Activated T-helper 17 cell treated with anti-CD3 and anti-CD28 coated beads, Interleukin-2, amount 50 U/mL, for 72 hours (primary cell): ENCODE measurements around the gene LY6G6C. TPM values are rescaled to one million over a fixed set of nuclear protein-coding genes. Genes with fewer than 3 reads are reported as not detected.

Source experiments
- ATAC-seq: fragments of 150-1000 bp; cut with Tn5 transposase; replicated peaks from 2 replicates; pipeline ENCODE4 v1.10.0; 2021; ENCODE audit warnings: mild to moderate bottlenecking, moderate library complexity
- H3K27ac Mint-ChIP-seq: one replicate; pipeline ENCODE4 v1.8.0; 2022; ENCODE audit warnings: mixed read lengths
- H3K27me3 Mint-ChIP-seq: one replicate; pipeline ENCODE4 v1.8.0; 2022; ENCODE audit warnings: mixed read lengths
- H3K36me3 Mint-ChIP-seq: one replicate; pipeline ENCODE4 v1.8.0; 2022; ENCODE audit warnings: low read depth, mild to moderate bottlenecking, mixed read lengths
- H3K4me1 Mint-ChIP-seq: one replicate; pipeline ENCODE4 v1.8.0; 2022; ENCODE audit warnings: mixed read lengths
- H3K4me3 Mint-ChIP-seq: one replicate; pipeline ENCODE4 v1.8.0; 2022; ENCODE audit warnings: mild to moderate bottlenecking, mixed read lengths
- H3K9me3 Mint-ChIP-seq: one replicate; pipeline ENCODE4 v1.8.0; 2022; ENCODE audit warnings: mixed read lengths
- total RNA-seq, 2 donors: library from RNA; stranded (reverse); gene quantifications; one replicate each; pipeline ENCODE4 v1.2.3, GENCODE V29; 2022

Gene LY6G6C
- total RNA-seq, 2 donors from 2014 or later: 0.64 TPM; not detected in 1

DNA sequence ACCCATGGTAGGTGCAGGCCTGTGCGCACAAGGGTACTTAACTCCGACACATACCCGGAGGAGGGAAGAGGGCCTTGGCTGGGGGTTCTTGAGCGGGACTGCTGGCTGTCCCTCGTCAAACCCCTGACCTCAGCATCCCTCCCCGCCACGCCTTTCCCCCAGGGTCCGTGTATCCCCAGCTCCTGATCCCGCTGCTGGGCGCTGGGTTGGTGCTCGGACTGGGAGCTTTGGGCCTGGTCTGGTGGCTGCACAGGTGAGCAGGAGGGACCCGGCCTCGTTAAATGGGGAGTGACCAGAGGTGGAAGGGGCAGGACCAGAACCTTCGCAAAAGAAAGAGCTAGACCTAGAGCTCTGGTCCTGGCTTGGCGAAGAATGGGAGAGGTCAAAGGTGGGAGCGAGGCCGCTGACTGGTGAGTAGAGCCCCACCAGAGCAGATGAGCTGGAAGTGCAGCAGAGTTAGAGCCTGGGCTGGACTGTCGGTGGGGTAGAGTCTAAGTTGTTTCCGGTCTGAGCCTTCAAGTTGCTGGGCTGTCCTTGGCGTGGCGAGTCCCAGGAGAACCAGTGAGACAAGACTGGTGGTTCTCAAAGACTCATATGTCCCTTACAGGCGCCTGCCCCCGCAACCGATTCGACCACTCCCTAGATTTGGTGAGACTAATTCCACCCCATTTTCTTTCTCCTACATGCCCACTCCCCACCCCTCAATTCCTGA is 2.6 kb upstream of the LY6G6C start:
- H3K9me3 Mint-ChIP-seq: no peaks in the 10 kb centered on the region
- no peak for ATAC-seq
- H3K27ac Mint-ChIP-seq: no peak overlapping the region
- H3K27me3 Mint-ChIP-seq: no peaks in the 10 kb centered on the region
- H3K4me3 Mint-ChIP-seq: no peak overlapping the region
- H3K36me3 Mint-ChIP-seq: peaks cover 20% of the 10 kb centered on the region
- peaks cover 22% of the 10 kb centered on the region for H3K4me1 Mint-ChIP-seq

DNA sequence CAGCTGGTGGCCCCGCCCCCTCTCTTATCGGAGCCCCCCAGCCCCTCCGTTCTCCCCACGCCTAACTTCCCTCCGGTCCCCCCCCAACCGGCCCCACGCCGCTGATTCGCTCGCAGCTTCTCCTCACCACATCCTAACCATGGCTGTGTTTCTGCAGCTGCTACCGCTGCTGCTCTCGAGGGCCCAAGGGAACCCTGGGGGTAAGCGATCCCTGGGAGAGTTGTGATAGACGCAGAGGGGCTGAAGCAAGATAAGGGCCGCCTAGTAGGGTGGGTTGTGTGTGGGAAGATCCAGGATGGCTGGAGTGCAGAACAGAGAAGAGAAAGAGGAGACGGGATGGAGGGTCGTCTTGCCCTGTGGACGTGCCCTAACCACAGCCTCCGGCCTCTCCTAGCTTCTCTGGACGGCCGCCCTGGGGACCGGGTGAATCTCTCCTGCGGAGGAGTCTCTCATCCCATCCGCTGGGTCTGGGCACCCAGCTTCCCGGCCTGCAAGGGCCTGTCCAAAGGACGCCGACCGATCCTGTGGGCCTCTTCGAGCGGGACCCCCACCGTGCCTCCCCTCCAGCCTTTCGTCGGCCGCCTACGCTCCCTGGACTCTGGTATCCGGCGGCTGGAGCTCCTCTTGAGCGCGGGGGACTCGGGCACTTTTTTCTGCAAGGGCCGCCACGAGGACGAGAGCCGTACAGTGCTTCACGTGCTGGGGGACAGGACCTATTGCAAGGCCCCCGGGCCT is 1.9 kb upstream of the LY6G6C start, which contains the start of gene MPIG6B:
TSS of gene MPIG6B (plus strand) at position 129 of the 735 bp plus-strand sequence. CDS start at position 140, 11 bp downstream.
- Mint-ChIP-seq H3K27me3 (no peaks in the 10 kb centered on the region), H3K27ac (no peak within 1 kb of the TSS), H3K9me3 (no peaks in the 10 kb centered on the region), H3K4me3 (no peak within 1 kb of the TSS), H3K36me3 (peaks cover 12% of the 10 kb centered on the region), H3K4me1 (peaks cover 20% of the 10 kb centered on the region)
- ATAC-seq: no peak

DNA sequence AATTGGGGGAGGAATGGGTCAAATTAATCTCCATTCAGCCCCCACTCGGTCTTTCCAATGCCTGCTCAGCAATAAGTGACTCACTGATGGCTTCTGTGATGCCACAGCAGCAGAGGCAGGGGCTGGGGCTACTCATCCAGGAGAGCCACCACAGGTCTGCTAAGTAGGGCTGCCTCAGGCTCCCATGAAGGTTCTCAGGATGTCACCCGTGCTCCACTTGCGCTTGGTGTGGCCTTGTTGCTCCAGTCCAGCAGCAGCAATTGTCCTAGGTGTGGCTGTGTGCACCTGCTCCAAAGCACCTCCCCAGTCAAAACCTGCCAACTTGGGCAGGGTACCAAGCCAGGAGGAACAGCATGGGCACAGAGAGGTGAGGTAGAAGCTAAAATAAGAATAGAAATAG is 627 bp upstream of the LY6G6C start:
- H3K9me3 Mint-ChIP-seq: no peaks in the 10 kb centered on the region
- no peak for ATAC-seq
- peaks cover 5% of the 10 kb centered on the region for H3K36me3 Mint-ChIP-seq
- no peak overlapping the region for H3K27ac Mint-ChIP-seq
- H3K27me3 Mint-ChIP-seq: no peaks in the 10 kb centered on the region
- H3K4me3 Mint-ChIP-seq: no peak overlapping the region
- H3K4me1 Mint-ChIP-seq: peaks cover 20% of the 10 kb centered on the region

DNA sequence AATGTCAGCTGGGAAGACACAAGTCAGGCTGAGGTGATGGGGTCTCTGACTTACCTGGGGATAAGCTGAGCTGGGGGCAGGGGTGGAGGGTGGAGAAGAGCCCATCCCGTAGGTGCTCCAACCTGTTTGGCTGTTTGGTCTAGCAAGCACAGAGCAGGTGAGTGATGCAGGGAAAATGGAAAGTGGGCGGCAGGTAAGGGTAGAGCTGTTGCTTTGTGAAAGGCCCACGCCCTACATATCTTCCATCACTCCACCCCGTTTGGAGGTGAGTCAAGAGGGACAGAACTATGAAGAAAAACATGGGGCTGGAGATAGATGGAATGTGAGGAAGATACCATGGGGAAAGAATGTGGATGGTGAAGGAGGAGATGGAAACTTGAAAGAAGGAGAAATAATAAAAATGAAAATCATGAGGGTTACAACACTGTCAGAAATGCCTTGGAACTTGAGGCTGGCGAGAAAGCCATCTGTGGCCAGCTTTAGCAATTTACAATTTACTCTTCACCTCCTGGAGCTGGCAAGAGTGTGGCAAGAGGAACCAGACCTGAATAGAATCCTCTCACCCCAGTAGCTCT is 1.3 kb downstream of the LY6G6C start:
- Mint-ChIP-seq H3K36me3 (no peaks in the 10 kb centered on the region), H3K27me3 (no peaks in the 10 kb centered on the region), H3K4me3 (no peak overlapping the region), H3K9me3 (no peaks in the 10 kb centered on the region), H3K4me1 (peaks cover 5% of the 10 kb centered on the region), H3K27ac (no peak overlapping the region)
- ATAC-seq: no peak

DNA sequence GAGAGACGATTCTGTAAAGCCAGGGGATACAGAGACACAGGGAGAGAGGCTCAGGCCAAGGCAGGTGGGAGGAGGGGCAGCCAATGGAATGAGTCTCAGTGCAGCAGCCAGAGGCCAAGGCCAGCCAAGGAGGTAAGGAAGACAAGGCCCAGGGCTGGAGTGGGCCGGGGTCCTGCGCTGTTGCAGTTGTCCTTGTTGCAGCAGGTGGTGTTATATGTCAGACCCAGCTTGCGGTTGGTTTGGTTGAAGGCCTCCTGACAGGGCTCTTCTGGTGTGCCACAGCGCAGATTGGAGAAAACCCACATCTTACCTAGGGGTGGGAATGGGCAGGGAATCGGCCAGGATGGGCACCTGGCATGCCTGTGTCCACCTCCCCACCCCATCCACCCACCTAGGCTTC is 2.5 kb downstream of the LY6G6C start:
- no peak overlapping the region for H3K4me3 Mint-ChIP-seq
- ATAC-seq: no peak
- no peaks in the 10 kb centered on the region for H3K27me3 Mint-ChIP-seq
- no peaks in the 10 kb centered on the region for H3K9me3 Mint-ChIP-seq
- peak overlapping the region; percentile 50 for H3K27ac Mint-ChIP-seq
- peaks cover 5% of the 10 kb centered on the region for H3K4me1 Mint-ChIP-seq
- H3K36me3 Mint-ChIP-seq: no peaks in the 10 kb centered on the region

DNA sequence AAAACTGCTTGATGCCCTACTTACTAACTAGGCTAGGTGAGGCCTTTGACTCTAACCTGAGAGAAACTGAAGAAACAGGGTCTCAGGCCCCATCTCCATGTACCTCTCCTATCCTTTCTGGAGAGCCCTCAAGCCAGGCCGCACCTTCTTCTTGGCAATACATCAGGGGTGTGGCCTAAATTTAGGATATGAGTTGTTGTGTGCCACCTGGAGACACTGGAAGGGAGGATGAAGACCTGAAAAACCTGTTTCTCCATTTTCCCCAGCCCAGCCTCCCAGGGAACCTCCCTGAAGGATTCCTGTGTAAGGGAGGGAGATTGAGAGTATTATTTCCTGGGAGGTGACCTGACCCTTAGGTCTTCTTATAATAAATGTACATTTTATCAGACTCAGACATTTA is 3.3 kb downstream of the LY6G6C start:
- Mint-ChIP-seq H3K4me1 (peaks cover 5% of the 10 kb centered on the region), H3K27me3 (no peaks in the 10 kb centered on the region), H3K36me3 (no peaks in the 10 kb centered on the region), H3K4me3 (no peak overlapping the region), H3K9me3 (no peaks in the 10 kb centered on the region), H3K27ac (peak overlapping the region; percentile 50)
- ATAC-seq: no peak

DNA sequence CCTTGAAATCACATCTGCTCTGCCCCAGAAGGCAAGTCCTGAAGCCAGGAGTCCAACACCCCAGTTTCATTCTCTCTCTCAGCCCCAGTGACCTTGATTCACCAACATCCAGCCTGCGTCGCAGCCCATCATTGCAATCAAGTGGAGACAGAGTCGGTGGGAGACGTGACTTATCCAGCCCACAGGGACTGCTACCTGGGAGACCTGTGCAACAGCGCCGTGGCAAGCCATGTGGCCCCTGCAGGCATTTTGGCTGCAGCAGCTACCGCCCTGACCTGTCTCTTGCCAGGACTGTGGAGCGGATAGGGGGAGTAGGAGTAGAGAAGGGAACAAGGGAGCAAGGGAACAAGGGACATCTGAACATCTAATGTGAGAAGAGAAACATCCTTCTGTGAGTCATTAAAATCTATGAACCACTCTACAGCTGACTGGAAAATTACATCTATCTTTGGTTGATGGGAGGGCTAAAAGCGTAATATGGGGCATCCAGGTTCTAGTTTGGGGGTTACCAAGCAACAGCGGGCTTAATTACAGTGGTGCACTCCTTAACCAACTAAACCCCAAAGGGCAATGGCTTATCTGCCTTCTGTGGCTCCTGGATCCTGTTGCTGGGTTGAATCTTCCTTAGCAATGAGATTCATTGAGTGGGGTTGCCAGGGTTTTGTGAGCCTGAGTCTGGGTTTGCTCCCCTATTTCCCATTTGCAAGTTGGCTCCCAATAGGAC is 3.9 kb downstream of the LY6G6C start:
- Mint-ChIP-seq H3K4me3 (no peak overlapping the region), H3K27ac (no peak overlapping the region), H3K9me3 (no peaks in the 10 kb centered on the region), H3K36me3 (no peaks in the 10 kb centered on the region), H3K4me1 (peaks cover 5% of the 10 kb centered on the region), H3K27me3 (no peaks in the 10 kb centered on the region)
- no peak for ATAC-seq

DNA sequence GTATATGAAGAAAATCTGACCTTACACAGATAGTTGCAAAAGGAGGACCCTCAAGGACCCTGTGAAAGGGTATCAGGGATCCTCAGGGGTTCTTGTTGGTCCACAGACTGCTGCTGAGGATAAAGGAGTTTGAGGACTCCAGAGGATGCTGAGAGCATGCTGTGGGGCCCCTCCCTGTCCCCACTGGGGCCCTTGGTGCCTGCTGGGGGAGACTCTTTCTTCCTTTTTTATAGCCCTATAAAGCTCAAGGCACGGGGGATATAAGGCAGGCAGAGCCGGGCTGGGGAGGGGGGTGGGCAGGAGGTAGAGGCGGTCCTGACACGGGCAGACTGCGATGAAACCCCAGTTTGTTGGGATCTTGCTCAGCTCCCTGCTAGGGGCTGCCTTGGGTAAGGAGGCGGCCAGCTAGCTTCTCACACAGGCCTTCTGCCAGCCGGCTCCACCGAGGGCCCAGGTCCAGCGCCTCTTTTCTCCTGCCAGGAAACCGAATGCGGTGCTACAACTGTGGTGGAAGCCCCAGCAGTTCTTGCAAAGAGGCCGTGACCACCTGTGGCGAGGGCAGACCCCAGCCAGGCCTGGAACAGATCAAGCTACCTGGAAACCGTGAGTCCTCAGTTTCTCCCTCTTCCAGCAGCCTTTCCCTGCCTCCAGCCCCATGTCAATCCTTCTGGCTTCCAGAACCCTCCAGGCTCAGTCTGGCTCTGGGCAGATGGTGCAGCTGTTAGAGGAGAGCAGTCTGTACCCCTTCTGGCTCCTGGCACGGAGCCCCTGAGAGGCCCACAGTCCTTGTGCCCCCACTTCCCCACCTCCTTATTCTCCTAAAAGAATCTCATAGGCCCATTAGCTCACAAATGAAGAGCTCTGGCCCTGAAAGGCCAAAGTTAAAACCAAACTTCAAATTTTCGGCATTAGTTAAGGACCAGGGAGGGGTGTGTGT is 6.3 kb downstream of the LY6G6C start, which contains the start of gene LY6G6D:
TSS of gene LY6G6D (plus strand) at position 327 of the 937 bp plus-strand sequence. CDS start at position 335, 8 bp downstream.
- no peak within 1 kb of the TSS for H3K4me3 Mint-ChIP-seq
- no peaks in the 10 kb centered on the region for H3K9me3 Mint-ChIP-seq
- no peak within 1 kb of the TSS for H3K27ac Mint-ChIP-seq
- ATAC-seq: no peak
- peaks cover 5% of the 10 kb centered on the region for H3K4me1 Mint-ChIP-seq
- no peaks in the 10 kb centered on the region for H3K36me3 Mint-ChIP-seq
- no peaks in the 10 kb centered on the region for H3K27me3 Mint-ChIP-seq

DNA sequence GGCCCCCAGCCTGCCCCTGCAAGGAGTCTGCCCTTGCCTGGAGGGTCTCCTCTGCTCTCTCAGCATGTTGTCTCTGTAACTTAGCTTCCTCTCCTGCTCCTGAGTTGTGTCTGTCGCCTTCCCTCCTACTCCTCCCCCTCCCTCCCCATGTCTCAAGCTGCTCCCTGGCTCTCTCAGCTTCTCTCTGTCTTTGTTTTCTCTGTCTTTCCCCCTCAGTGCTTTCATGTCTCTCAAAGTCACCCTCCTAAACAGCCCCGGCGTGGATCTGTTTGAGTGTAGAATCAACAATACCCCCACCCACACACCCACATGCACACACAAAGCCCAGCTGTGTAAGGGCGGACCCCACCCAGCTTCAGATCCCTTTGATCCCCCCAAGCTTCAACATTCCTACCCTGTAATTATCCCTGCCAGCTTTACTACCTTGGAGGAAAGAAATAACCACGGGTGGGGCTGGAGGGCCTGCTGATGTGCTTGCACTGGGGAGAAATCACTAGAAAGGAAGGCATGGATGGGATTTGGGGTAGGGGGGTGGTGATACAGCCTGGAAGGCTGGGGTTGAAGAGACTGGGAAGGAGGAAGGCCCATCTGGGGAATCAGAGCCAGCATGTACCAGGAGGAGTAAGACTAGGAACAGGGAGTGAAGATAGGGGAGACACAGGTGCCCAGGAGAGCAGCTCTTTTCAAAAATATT is 7.4 kb downstream of the LY6G6C start:
- Mint-ChIP-seq H3K36me3 (no peaks in the 10 kb centered on the region), H3K27me3 (no peaks in the 10 kb centered on the region), H3K27ac (no peak overlapping the region), H3K4me3 (no peak overlapping the region), H3K4me1 (peaks cover 5% of the 10 kb centered on the region), H3K9me3 (no peaks in the 10 kb centered on the region)
- ATAC-seq: no peak

DNA sequence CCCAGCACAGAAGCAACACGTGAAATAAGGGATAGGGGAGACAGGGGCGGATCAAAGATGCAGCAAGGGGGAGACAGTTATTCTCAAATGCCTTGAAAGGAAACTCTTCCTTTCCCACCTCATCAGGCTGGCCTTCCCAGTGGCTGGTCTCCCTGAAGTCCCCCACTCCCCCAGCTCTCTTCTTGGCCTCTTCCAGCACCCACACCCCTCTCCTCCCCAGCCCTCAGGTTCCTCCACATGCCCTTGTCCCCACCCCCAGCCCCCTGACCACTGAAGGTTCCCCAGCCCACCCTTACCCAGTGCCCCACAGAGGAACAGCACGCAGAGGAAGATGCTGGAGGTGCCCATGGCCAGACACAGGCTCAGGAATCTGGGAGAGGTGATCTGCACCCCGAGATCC is 8.1 kb downstream of the LY6G6C start:
- Mint-ChIP-seq H3K4me1 (peaks cover 5% of the 10 kb centered on the region), H3K36me3 (no peaks in the 10 kb centered on the region), H3K9me3 (no peaks in the 10 kb centered on the region), H3K4me3 (no peak overlapping the region), H3K27me3 (no peaks in the 10 kb centered on the region), H3K27ac (no peak overlapping the region)
- no peak for ATAC-seq

DNA sequence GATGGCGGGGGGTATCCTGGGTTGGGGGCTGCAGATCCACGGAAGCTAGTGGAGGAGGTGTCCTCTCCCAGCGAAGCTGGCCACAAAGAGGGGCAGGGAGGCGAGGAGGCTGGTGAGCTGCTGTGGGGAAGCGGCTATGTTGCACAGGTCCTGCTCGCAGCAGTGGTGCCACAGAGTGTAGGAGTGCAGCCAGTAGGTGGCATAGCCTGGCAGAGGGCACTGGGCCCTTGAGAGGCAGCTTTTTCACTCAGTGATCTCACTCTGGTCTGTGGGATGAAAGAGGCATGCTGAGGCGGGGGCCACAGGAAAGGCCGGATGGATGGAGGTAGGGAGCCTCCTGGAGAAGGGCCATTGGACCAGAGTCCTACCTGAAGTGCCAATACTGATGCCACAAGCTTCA is 9.2 kb downstream of the LY6G6C start:
- ATAC-seq: no peak
- H3K4me3 Mint-ChIP-seq: no peak overlapping the region
- H3K27ac Mint-ChIP-seq: peak overlapping the region; percentile 38
- no peaks in the 10 kb centered on the region for H3K27me3 Mint-ChIP-seq
- no peaks in the 10 kb centered on the region for H3K9me3 Mint-ChIP-seq
- no peaks in the 10 kb centered on the region for H3K36me3 Mint-ChIP-seq
- peaks cover 5% of the 10 kb centered on the region for H3K4me1 Mint-ChIP-seq

DNA sequence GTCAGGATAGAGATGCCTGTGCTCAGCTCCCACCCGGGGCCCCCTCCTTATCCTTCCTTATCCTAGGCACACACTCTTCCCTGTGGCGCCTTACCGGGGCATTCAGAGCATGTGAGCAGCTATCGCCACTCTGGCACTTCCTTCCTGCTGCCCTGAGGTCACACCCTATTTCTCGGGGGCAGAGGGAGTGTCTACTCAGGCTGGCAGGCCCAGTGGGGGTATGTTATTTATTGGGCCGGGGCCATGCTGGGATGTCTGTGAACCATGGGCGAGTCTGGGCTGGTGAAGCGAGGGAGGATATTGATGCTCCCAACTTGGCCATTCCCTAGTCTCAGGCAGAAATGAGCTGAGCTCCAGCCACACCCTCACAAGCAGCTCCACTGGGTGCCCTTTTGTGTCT is 10.3 kb downstream of the LY6G6C start:
- Mint-ChIP-seq H3K27me3 (no peaks in the 10 kb centered on the region), H3K27ac (peak overlapping the region; percentile 47)

DNA sequence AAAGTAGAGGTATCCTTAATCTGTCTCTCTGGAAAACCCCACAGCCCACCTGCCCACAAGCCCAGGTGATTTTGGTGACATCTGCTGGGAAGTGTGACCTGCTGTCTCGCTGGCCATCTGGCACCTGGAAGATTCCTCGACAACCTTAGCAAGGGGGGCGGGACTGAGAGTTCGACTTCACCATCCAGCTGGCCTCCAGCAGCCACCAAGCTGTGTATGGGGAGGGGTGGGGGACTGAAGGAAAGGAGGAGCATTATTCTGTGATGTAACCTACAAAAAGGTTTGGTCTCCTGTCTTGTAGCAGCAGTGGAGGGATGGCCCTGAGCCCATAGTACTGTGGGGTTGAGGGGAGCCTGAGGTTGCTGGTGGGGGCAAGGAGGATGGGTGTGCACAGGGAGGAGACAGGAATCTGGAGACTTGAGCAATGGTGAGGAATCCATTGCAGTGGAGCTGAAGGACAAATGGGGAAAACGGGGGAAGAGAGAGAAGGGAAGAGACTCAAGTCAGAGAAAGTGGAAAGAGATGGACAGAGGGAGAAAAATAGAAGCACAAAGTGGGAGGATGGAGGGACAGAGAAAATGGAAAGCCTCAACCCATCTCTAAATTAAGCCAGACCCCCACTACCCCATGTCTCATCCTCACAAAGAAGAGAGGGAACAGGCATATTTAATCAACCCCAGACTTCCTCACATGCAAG is 10.9 kb downstream of the LY6G6C start:
- no peak overlapping the region for H3K4me3 Mint-ChIP-seq
- peak overlapping the region; percentile 47 for H3K27ac Mint-ChIP-seq
- H3K27me3 Mint-ChIP-seq: no peaks in the 10 kb centered on the region
- peaks cover 5% of the 10 kb centered on the region for H3K4me1 Mint-ChIP-seq
- no peak for ATAC-seq
- no peaks in the 10 kb centered on the region for H3K36me3 Mint-ChIP-seq
- H3K9me3 Mint-ChIP-seq: no peaks in the 10 kb centered on the region

More for the DNA sequence above, 10.3 kb downstream of the LY6G6C start:
- Mint-ChIP-seq H3K4me3 (no peak overlapping the region), H3K4me1 (peaks cover 5% of the 10 kb centered on the region), H3K36me3 (no peaks in the 10 kb centered on the region), H3K9me3 (no peaks in the 10 kb centered on the region)
- ATAC-seq: no peak
